HepG2 (cell line): Measurements from ENCODE around the gene DCTN3. TPM values are rescaled to one million over a fixed set of nuclear protein-coding genes. Genes with fewer than 3 reads are reported as not detected.

Experiments
- CBX5 ChIP-seq: sonication (generic); formaldehyde crosslinking; IDR thresholded peaks from 2 replicates; pipeline ENCODE4 v1.4.0; 2020; ENCODE audit warnings: missing genetic modification reagents, borderline replicate concordance
- ELF1 ChIP-seq: sonication (generic); formaldehyde crosslinking; IDR thresholded peaks from 2 replicates; pipeline ENCODE4 v1.4.0; 2020; ENCODE audit warnings: missing genetic modification reagents
- JUNB ChIP-seq: sonication (generic); formaldehyde crosslinking; IDR thresholded peaks from 2 replicates; pipeline ENCODE4 v1.8.0; 2022; ENCODE audit warnings: missing genetic modification reagents, mild to moderate bottlenecking, borderline replicate concordance
- MXD4 ChIP-seq: IDR thresholded peaks from 2 replicates; pipeline ENCODE4 v1.6.1; 2016; ENCODE audit warnings: mild to moderate bottlenecking, missing biosample characterization, missing genetic modification reagents
- NFE2 ChIP-seq: sonication (generic); formaldehyde crosslinking; IDR thresholded peaks from 2 replicates; pipeline ENCODE4 v1.4.0; 2020; ENCODE audit warnings: missing genetic modification reagents
- NR3C1 ChIP-seq: sonication (generic); formaldehyde crosslinking; IDR thresholded peaks from 2 replicates; pipeline ENCODE4 v1.4.0; 2020; ENCODE audit warnings: missing genetic modification reagents
- RBM22 ChIP-seq: fragments of 200-400 bp; formaldehyde crosslinking; optimal IDR thresholded peaks from 2 replicates; pipeline ENCODE3; 2017; ENCODE audit warnings: mild to moderate bottlenecking, low read length, moderate library complexity
- REPIN1 ChIP-seq: sonication (generic); formaldehyde crosslinking; IDR thresholded peaks from 2 replicates; pipeline ENCODE4 v1.8.0; 2022; ENCODE audit warnings: missing genetic modification reagents, low read depth, mild to moderate bottlenecking, borderline replicate concordance
- SRSF1 ChIP-seq: fragments of 200-400 bp; formaldehyde crosslinking; optimal IDR thresholded peaks from 2 replicates; pipeline ENCODE3; 2017; ENCODE audit warnings: mild to moderate bottlenecking, low read depth, low read length, moderate library complexity
- TARDBP ChIP-seq: sonication (generic); formaldehyde crosslinking; IDR thresholded peaks from 2 replicates; pipeline ENCODE4 v1.8.0; 2022; ENCODE audit warnings: mild to moderate bottlenecking, missing genetic modification reagents
- THYN1 ChIP-seq: sonication (generic); formaldehyde crosslinking; IDR thresholded peaks from 2 replicates; pipeline ENCODE4 v1.8.1; 2023; ENCODE audit warnings: low read depth, mild to moderate bottlenecking, moderate library complexity, missing genetic modification reagents, borderline replicate concordance
- U2AF1 ChIP-seq: fragments of 200-400 bp; formaldehyde crosslinking; optimal IDR thresholded peaks from 2 replicates; pipeline ENCODE3; 2017; ENCODE audit warnings: mild to moderate bottlenecking, low read depth, low read length
- XBP1 ChIP-seq: sonication (generic); formaldehyde crosslinking; IDR thresholded peaks from 2 replicates; pipeline ENCODE4 v1.5.0; 2020; ENCODE audit warnings: missing genetic modification reagents
- ZFP36 ChIP-seq: fragments of 150-350 bp; IDR thresholded peaks from 2 replicates; pipeline ENCODE4 v1.6.1; 2018; ENCODE audit warnings: borderline replicate concordance, low read length, low read depth; ENCODE audit not compliant: partially characterized antibody
- ZMAT5 ChIP-seq: sonication (generic); formaldehyde crosslinking; IDR thresholded peaks from 2 replicates; pipeline ENCODE4 v1.5.0; 2020; ENCODE audit warnings: mild to moderate bottlenecking, low read depth, missing genetic modification reagents, borderline replicate concordance
- ZNF570 ChIP-seq: sonication (generic); formaldehyde crosslinking; IDR thresholded peaks from 2 replicates; pipeline ENCODE4 v1.4.0; 2020; ENCODE audit warnings: mild to moderate bottlenecking, missing genetic modification reagents, borderline replicate concordance
- ZNF639 ChIP-seq: conservative IDR thresholded peaks from 2 replicates; pipeline ENCODE4 v1.6.1; 2018; ENCODE audit warnings: missing genetic modification reagents
- polyA plus RNA-seq, 8 experiments: library from polyadenylated mRNA; depleted of rRNA in 3 of 8; stranded (reverse) in 7 of 8; unstranded in 1 of 8; fragments of >200 nt; fragmentation: Illumina TruSeq in 4 of 8; extraction: Trizol in 4 of 8; gene quantifications; 2 replicates each; pipeline versions ENCODE4 v1.2.1 to v1.2.3, GENCODE V29; 2011 to 2016; ENCODE audit warnings: low read depth in 4 of 8, missing spikeins in 1 of 8, mixed read lengths in 1 of 8; ENCODE audit not compliant: insufficient read depth in 1 of 8
- total RNA-seq, 5 experiments: library from RNA; depleted of rRNA; stranded (reverse); fragments of >200 nt; fragmentation: Illumina TruSeq; extraction: Trizol; gene quantifications; 2 replicates each; pipeline ENCODE4 v1.2.3, GENCODE V29; 2016; ENCODE audit warnings: low read depth in 1 of 5
- TF ChIP-seq, protein P1 (sequence below): sonication (generic); formaldehyde crosslinking; IDR thresholded peaks from 2 replicates; pipeline ENCODE4 v1.4.0; 2020; ENCODE audit warnings: missing genetic modification reagents
- TF ChIP-seq, protein P2 (sequence below): sonication (generic); formaldehyde crosslinking; IDR thresholded peaks from 2 replicates; pipeline ENCODE4 v1.4.0; 2020; ENCODE audit warnings: missing genetic modification reagents, borderline replicate concordance

Gene DCTN3
- total and polyA plus RNA-seq, 2 of the 13 experiments (the other 11 are each of a cell fraction or from before 2014, with no cell fraction given) = 27.4 to 34.5 TPM

DNA sequence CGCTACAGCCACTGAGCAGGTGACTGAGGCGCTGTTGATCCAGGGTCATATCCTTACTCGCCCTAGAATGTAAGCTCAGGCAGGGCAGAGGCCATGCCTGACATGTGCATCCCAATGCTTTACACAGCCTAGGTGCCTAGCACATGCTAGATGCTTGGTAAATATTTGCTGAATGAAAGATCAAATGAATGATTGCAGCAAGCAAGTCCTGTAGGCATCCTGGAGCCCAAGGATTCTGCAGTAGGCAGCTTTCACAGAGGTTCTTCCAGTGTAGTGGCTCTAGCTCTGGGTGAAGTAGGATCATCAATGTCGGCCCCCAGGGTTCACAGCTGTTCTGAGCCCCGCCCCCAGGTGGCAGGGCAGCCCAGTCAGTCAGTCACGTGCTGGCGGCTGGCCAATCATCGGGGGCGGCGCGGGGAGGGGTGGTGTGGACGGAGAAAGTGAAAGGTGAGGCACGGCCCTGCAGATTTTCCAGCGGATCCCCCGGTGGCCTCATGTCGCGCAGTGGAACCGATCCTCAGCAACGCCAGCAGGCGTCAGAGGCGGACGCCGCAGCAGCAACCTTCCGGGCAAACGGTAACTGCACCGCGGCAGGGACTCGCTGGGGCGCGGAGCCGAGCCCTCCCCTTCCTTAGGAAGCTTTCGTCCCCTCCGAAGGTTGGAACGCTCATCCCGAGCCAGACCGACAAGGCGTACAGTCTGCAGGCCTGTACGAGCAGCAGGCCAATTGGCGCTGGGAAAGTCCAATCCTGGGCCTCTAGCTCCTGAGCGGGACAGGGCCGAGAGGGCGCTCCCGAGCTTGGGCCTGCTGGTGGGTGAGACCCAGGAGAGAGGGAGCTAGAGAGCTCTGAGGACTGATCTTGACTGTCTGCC, 26.2 kb upstream of the DCTN3 start, which contains the start of gene GALT (continued):
- no peak; the same call in 1 of the 2 replicates for TF ChIP-seq TARDBP (CRISPR knock-in tag)
- TF ChIP-seq ELF1 (CRISPR knock-in tag) = no peak
- TF ChIP-seq ZNF570 (CRISPR knock-in tag) = no peak
- TF ChIP-seq ZMAT5 (CRISPR knock-in tag) = no peak
- peak; percentile 64 for TF ChIP-seq SRSF1
- no peak for TF ChIP-seq U2AF1
- TF ChIP-seq MXD4 (CRISPR knock-in tag) = peak; percentile 77; the same call in 1 of the 2 replicates
- no peak for TF ChIP-seq ZFP36
- TF ChIP-seq RBM22 = no peak
- TF ChIP-seq, protein P1, sequence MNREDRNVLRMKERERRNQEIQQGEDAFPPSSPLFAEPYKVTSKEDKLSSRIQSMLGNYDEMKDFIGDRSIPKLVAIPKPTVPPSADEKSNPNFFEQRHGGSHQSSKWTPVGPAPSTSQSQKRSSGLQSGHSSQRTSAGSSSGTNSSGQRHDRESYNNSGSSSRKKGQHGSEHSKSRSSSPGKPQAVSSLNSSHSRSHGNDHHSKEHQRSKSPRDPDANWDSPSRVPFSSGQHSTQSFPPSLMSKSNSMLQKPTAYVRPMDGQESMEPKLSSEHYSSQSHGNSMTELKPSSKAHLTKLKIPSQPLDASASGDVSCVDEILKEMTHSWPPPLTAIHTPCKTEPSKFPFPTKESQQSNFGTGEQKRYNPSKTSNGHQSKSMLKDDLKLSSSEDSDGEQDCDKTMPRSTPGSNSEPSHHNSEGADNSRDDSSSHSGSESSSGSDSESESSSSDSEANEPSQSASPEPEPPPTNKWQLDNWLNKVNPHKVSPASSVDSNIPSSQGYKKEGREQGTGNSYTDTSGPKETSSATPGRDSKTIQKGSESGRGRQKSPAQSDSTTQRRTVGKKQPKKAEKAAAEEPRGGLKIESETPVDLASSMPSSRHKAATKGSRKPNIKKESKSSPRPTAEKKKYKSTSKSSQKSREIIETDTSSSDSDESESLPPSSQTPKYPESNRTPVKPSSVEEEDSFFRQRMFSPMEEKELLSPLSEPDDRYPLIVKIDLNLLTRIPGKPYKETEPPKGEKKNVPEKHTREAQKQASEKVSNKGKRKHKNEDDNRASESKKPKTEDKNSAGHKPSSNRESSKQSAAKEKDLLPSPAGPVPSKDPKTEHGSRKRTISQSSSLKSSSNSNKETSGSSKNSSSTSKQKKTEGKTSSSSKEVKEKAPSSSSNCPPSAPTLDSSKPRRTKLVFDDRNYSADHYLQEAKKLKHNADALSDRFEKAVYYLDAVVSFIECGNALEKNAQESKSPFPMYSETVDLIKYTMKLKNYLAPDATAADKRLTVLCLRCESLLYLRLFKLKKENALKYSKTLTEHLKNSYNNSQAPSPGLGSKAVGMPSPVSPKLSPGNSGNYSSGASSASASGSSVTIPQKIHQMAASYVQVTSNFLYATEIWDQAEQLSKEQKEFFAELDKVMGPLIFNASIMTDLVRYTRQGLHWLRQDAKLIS (CRISPR knock-in tag) = no peak; the same call in 1 of the 2 replicates
- no peak for TF ChIP-seq JUNB (CRISPR knock-in tag)
- TF ChIP-seq THYN1 (CRISPR knock-in tag) = no peak
- no peak for TF ChIP-seq NFE2 (CRISPR knock-in tag)
- TF ChIP-seq XBP1 (CRISPR knock-in tag) = no peak
- TF ChIP-seq CBX5 (CRISPR knock-in tag) = peak; percentile 35; the same call in 1 of the 2 replicates
- TF ChIP-seq, protein P2, sequence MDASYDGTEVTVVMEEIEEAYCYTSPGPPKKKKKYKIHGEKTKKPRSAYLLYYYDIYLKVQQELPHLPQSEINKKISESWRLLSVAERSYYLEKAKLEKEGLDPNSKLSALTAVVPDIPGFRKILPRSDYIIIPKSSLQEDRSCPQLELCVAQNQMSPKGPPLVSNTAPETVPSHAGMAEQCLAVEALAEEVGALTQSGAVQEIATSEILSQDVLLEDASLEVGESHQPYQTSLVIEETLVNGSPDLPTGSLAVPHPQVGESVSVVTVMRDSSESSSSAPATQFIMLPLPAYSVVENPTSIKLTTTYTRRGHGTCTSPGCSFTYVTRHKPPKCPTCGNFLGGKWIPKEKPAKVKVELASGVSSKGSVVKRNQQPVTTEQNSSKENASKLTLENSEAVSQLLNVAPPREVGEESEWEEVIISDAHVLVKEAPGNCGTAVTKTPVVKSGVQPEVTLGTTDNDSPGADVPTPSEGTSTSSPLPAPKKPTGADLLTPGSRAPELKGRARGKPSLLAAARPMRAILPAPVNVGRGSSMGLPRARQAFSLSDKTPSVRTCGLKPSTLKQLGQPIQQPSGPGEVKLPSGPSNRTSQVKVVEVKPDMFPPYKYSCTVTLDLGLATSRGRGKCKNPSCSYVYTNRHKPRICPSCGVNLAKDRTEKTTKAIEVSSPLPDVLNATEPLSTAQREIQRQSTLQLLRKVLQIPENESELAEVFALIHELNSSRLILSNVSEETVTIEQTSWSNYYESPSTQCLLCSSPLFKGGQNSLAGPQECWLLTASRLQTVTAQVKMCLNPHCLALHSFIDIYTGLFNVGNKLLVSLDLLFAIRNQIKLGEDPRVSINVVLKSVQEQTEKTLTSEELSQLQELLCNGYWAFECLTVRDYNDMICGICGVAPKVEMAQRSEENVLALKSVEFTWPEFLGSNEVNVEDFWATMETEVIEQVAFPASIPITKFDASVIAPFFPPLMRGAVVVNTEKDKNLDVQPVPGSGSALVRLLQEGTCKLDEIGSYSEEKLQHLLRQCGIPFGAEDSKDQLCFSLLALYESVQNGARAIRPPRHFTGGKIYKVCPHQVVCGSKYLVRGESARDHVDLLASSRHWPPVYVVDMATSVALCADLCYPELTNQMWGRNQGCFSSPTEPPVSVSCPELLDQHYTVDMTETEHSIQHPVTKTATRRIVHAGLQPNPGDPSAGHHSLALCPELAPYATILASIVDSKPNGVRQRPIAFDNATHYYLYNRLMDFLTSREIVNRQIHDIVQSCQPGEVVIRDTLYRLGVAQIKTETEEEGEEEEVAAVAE (CRISPR knock-in tag) = no peak
- no peak for TF ChIP-seq ZNF639 (CRISPR knock-in tag)
- no peak for TF ChIP-seq NR3C1 (CRISPR knock-in tag)
- peak; percentile 51; the same call in 1 of the 2 replicates for TF ChIP-seq REPIN1 (CRISPR knock-in tag)
